Activated CD8-positive, alpha-beta T cell treated with anti-CD3 and anti-CD28 coated beads for 36 hours (primary cell): ENCODE measurements around the gene COL6A2. TPM values are rescaled to one million over a fixed set of nuclear protein-coding genes. Genes with fewer than 3 reads are reported as not detected.

ENCODE experiments used
- ATAC-seq: fragments of 200-7000 bp; cut with Tn5 transposase; one replicate; pipeline ENCODE4 v1.10.0; 2021; ENCODE audit warnings: mild to moderate bottlenecking, moderate library complexity
- CTCF ChIA-PET: fragments of 350-600 bp; sonication (Branson Sonifier 250); formaldehyde crosslinking; loops from one replicate; lab custom pipeline; 2021; ENCODE audit warnings: antibody characterized with exemption; lab: Charles Lee
- POLR2A ChIA-PET: fragments of 350-600 bp; sonication (Branson Sonifier 250); formaldehyde crosslinking; loops from one replicate; lab custom pipeline; 2021; ENCODE audit warnings: antibody characterized with exemption; lab: Charles Lee
- DNase-seq: peaks from one replicate; pipeline ENCODE4 v3.0.0-alpha.2; 2020
- H3K27ac Mint-ChIP-seq: one replicate; pipeline ENCODE4 v1.8.0; 2021; ENCODE audit warnings: mild to moderate bottlenecking, mixed read lengths
- H3K27me3 Mint-ChIP-seq: one replicate; pipeline ENCODE4 v1.8.0; 2021; ENCODE audit warnings: mixed read lengths
- H3K36me3 Mint-ChIP-seq: one replicate; pipeline ENCODE4 v1.8.0; 2021; ENCODE audit warnings: low read depth, mixed read lengths
- H3K4me1 Mint-ChIP-seq: one replicate; pipeline ENCODE4 v1.8.0; 2021; ENCODE audit warnings: low read depth, mixed read lengths
- H3K4me3 Mint-ChIP-seq: one replicate; pipeline ENCODE4 v1.8.0; 2021; ENCODE audit warnings: mild to moderate bottlenecking, moderate library complexity, mixed read lengths
- H3K9me3 Mint-ChIP-seq: one replicate; pipeline ENCODE4 v1.8.0; 2021; ENCODE audit warnings: mixed read lengths
- intact Hi-C: fragments of 100-400 bp; cut with micrococcal nuclease; formaldehyde crosslinking; loops from one replicate; pipeline ENCODE4 v1.10.0; 2022
- total RNA-seq, 2 experiments: library from RNA; stranded (reverse); gene quantifications; one replicate each; pipeline ENCODE4 v1.2.3, GENCODE V29; 2021
- TF ChIP-seq, protein P1 (sequence below): fragments of 200-600 bp; IDR thresholded peaks from one replicate; pipeline ENCODE4 v1.8.0; 2022; ENCODE audit warnings: antibody characterized with exemption, mild to moderate bottlenecking

Gene COL6A2
- total RNA-seq, 2 experiments from 2014 or later = 25.0 to 25.3 TPM

DNA sequence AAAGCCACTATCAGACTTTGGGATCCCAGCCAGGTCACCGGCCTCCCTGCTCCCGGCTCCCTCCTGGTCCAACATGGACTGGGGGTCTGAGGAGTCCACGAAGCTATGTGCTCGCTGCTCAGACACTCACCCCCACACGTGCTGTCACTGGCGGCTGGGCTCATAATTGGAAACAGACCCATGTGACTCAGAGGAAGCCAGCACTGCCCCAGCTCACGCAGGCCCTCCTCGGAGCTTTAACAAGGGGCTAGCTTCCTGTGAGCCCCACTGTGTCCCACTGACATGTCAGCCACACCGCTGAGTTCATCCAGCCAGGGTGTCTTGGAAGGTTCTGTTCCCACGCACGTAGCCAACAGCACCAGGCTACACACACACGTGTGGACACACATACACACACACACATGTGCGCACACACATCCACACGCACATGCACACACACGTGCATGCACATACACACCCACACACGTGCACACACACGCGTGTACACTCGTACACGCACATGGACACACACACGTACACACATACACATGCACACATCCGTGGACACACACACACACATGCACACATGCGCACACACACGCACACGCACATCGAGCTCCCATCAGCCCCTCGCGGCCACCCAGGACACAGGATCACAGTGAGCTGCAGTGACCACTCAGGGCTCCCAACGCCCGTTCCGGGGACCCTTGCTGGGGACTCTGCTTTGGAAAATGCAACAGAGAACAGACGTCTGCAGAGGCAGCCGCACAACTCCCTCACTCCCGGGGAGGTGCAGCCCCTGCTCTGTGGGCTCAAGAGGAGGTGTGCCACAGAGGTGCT lies 18.4 kb upstream of the COL6A2 start:
- intact Hi-C loops = no loop called here
- H3K9me3 Mint-ChIP-seq = no peaks in the 10 kb centered on the region
- H3K27me3 Mint-ChIP-seq = no peaks in the 10 kb centered on the region
- POLR2A ChIA-PET = no interaction called here
- CTCF ChIA-PET = no interaction called here
- ATAC-seq (no peak), DNase-seq (no peak)
- no peak overlapping the region for H3K27ac Mint-ChIP-seq
- no peaks in the 10 kb centered on the region for H3K36me3 Mint-ChIP-seq
- H3K4me1 Mint-ChIP-seq = no peaks in the 10 kb centered on the region
- H3K4me3 Mint-ChIP-seq = no peak overlapping the region
- TF ChIP-seq, protein P1, sequence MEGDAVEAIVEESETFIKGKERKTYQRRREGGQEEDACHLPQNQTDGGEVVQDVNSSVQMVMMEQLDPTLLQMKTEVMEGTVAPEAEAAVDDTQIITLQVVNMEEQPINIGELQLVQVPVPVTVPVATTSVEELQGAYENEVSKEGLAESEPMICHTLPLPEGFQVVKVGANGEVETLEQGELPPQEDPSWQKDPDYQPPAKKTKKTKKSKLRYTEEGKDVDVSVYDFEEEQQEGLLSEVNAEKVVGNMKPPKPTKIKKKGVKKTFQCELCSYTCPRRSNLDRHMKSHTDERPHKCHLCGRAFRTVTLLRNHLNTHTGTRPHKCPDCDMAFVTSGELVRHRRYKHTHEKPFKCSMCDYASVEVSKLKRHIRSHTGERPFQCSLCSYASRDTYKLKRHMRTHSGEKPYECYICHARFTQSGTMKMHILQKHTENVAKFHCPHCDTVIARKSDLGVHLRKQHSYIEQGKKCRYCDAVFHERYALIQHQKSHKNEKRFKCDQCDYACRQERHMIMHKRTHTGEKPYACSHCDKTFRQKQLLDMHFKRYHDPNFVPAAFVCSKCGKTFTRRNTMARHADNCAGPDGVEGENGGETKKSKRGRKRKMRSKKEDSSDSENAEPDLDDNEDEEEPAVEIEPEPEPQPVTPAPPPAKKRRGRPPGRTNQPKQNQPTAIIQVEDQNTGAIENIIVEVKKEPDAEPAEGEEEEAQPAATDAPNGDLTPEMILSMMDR = no peak

DNA sequence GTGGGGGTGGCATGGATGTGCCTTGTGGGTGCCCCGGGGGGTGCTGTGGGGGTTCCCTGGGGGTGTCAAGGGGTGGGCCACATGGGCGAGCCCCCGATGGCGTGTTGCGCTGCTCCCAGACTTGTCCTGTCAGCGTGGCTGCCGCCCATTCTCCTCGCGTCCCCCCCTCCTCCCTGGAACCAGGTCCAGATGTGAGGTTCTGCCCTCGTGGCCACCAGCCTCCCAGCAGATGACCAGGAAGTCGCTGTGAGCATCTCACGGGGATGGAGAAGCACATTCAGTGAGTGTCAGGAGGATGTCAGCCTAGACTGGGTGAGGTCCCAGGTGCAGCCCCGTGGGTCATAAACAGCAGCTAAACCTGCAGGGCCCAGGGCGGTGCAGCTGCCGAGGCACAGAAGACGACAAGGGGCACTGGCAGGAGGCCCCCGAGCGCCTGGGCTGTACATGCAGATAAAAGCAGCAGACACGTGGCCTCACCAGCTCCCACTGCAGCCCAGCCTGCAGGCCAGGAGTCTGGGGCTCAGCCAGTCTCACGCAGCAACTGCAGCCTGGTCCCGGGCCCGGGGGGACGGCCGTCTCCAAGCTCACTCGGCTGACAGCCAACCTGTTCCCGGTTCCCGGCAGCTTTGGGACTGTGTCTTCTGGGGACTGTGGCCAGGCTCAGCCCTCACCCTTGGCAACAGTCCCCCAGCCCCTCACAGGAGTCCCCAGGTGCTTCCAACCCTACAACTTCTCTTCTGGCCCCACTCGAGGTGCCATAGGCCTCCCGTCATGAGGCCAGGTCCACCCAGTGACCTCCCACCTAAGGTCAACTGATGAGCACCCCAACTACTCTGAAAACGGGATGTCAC lies 17.5 kb upstream of the COL6A2 start:
- H3K27me3 Mint-ChIP-seq = no peaks in the 10 kb centered on the region
- no peaks in the 10 kb centered on the region for H3K4me1 Mint-ChIP-seq
- no peak for DNase-seq
- ChIA-PET POLR2A (no interaction called here), CTCF (no interaction called here)
- no peak overlapping the region for H3K4me3 Mint-ChIP-seq
- intact Hi-C loops = no loop called here
- H3K9me3 Mint-ChIP-seq = no peaks in the 10 kb centered on the region
- no peak overlapping the region for H3K27ac Mint-ChIP-seq
- TF ChIP-seq, protein P1 = no peak
- ATAC-seq = no peak
- H3K36me3 Mint-ChIP-seq = no peaks in the 10 kb centered on the region

DNA sequence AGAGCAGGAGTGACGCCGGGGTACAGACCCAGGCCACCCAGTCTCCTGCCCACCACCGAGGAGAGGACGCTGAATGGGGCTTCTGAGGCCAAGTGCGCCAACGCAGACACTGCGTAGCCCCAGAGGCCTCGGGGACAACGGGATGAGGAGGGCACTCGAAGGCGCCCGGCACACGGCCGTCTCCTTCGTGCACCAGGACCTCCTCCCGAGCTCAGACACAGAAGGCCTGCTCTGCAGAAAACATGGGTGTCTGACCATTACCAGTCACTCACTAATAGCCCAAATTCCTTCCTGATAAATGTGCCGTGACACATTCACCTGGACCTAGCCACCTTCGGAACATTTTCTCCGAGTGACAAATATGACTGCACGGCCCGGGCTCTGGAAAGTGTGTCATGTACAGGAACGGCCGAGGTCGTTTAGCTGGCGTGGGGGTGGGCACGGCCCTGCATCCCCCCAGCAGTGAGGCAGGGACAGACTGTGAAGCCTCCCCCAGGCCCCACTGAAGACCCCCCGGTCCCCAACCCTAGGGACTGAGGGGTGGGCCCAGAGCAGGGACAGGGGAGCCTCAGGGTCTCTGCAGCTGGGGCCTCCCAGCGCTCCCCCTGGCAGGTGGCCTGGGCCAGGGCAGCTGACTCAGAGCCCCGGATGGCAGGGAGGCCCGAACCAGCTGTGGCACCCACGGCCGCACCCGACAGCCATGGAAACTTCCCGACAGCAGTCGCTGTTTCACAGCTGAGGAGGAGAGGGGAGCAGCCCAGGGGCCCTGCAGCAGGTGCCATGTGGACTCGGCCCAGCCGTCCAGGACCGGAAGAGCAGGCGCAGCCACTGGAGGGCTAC lies 16.7 kb upstream of the COL6A2 start:
- Mint-ChIP-seq H3K4me1 (no peaks in the 10 kb centered on the region), H3K36me3 (no peaks in the 10 kb centered on the region), H3K27me3 (no peaks in the 10 kb centered on the region), H3K9me3 (no peaks in the 10 kb centered on the region), H3K4me3 (no peak overlapping the region), H3K27ac (no peak overlapping the region)
- ChIA-PET POLR2A (no interaction called here), CTCF (no interaction called here)
- intact Hi-C loops = no loop called here
- ATAC-seq (no peak), DNase-seq (no peak)
- TF ChIP-seq, protein P1 = no peak

DNA sequence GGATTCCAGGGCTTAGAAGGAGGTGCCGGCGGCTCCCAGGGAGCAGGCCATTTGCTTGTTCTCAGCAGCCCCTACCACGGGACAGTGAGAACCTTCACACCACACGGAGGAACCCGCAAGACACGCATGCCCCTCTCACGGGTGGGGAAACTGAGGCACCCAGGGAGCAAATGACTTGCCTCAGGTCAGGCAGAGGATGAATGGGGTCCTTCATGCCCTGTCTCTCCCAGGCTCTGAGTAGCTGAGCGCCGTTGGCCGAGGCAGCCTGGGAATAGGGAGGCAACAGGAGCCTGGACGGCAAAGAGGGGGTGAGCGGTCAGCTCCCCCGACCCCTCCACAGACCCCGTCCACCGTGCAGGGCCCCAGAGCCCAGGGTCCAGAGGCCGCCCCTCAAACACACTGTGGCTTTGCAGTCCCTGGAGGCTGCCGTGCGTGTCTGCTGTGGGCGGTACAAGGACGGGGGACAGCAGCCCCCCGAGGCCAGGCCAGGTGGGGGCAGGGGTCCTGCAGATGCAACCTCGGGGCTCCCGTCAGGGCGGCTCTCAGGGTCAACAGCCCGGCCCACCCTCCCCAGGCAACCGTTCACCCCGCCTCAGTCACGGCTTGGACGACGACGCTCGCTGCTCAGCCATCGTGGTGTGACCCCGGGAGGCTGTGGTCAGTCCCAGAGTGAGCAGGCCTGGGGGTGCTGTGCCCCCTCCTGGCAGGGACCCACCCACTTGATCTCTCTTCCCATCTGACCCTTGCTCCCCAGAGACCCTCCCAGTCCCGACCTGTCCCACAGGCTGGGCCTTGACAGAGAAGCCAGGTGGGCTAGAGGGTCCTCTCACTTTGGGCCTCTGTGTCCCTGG lies 15.8 kb upstream of the COL6A2 start:
- no peak overlapping the region for H3K27ac Mint-ChIP-seq
- H3K4me1 Mint-ChIP-seq = no peaks in the 10 kb centered on the region
- POLR2A ChIA-PET = no interaction called here
- no peak overlapping the region for H3K4me3 Mint-ChIP-seq
- DNase-seq = no peak
- TF ChIP-seq, protein P1 = no peak
- H3K27me3 Mint-ChIP-seq = no peaks in the 10 kb centered on the region
- CTCF ChIA-PET = no interaction called here
- intact Hi-C loops = no loop called here
- no peak for ATAC-seq
- peaks cover 4% of the 10 kb centered on the region for H3K9me3 Mint-ChIP-seq
- no peaks in the 10 kb centered on the region for H3K36me3 Mint-ChIP-seq
